Smooth muscle cell (in vitro differentiated cells): ENCODE measurements around the gene EMCN. TPM values are rescaled to one million over a fixed set of nuclear protein-coding genes. Genes with fewer than 3 reads are reported as not detected.
"Not testable (repeated sequence)": the region's sequence is repeated elsewhere in the genome, so short reads cannot be mapped to it uniquely, and the experiment has no call there.

Source experiments
- DNase-seq: peaks from one replicate; lab custom pipeline; 2025; ENCODE audit not compliant: unreplicated experiment; lab: John Stamatoyannopoulos, UW
- H2AFZ ChIP-seq: fragments of 200-600 bp; sonication (generic); 2 replicates; pipeline ENCODE4 v1.6.0; 2016; ENCODE audit warnings: antibody characterized with exemption, low read depth, mild to moderate bottlenecking
- H3F3A ChIP-seq: fragments of 200-600 bp; sonication (generic); 2 replicates; pipeline ENCODE4 v1.6.0; 2017; ENCODE audit warnings: antibody characterized with exemption, low read depth
- H3K27ac ChIP-seq: fragments of 200-600 bp; sonication (generic); 2 replicates; pipeline ENCODE4 v1.5.1; 2016; ENCODE audit warnings: low read depth, mild to moderate bottlenecking
- H3K27me3 ChIP-seq: fragments of 200-600 bp; sonication (generic); 2 replicates; pipeline ENCODE4 v1.6.1; 2016; ENCODE audit warnings: low read depth, mild to moderate bottlenecking
- H3K36me3 ChIP-seq: fragments of 200-600 bp; sonication (generic); 2 replicates; pipeline ENCODE4 v1.5.1; 2016; ENCODE audit warnings: low read depth
- H3K4me1 ChIP-seq: fragments of 200-600 bp; sonication (generic); 2 replicates; pipeline ENCODE4 v1.5.1; 2016; ENCODE audit warnings: low read depth
- H3K4me2 ChIP-seq: fragments of 200-600 bp; sonication (generic); 2 replicates; pipeline ENCODE4 v1.6.0; 2016; ENCODE audit warnings: mild to moderate bottlenecking
- H3K4me3 ChIP-seq: fragments of 200-600 bp; sonication (generic); 2 replicates; pipeline ENCODE4 v1.5.1; 2016; ENCODE audit warnings: mild to moderate bottlenecking
- H3K79me2 ChIP-seq: fragments of 200-600 bp; sonication (generic); 2 replicates; pipeline ENCODE4 v1.6.0; 2016; ENCODE audit warnings: low read depth, mild to moderate bottlenecking
- H3K9ac ChIP-seq: fragments of 200-600 bp; sonication (generic); 2 replicates; pipeline ENCODE4 v1.6.0; 2016; ENCODE audit warnings: low read depth
- H3K9me3 ChIP-seq: fragments of 200-600 bp; sonication (generic); replicated peaks from 2 replicates; pipeline ENCODE4 v1.5.1; 2016; ENCODE audit warnings: low read depth
- H4K20me1 ChIP-seq: fragments of 200-600 bp; sonication (generic); 2 replicates; pipeline ENCODE4 v1.6.0; 2016; ENCODE audit warnings: low read depth
- WGBS: methylation state at CpG from one replicate; pipeline ENCODE4 v1.1.7; 2016; ENCODE audit warnings: low lambda C conversion rate; 5-methylcytosine and 5-hydroxymethylcytosine counted together
- polyA plus RNA-seq: library from polyadenylated mRNA; unstranded; fragments of >200 nt; fragmentation: Nextera tagmentation; extraction: Ambion mirVana; gene quantifications from 2 replicates; pipeline ENCODE4 v1.2.1, GENCODE V29; 2016
- total RNA-seq: library from RNA; depleted of rRNA; stranded (reverse); fragments of >200 nt; gene quantifications from 2 replicates; pipeline ENCODE4 v1.2.3, GENCODE V29; 2014
- TF ChIP-seq, protein P1 (sequence below): fragments of 200-600 bp; sonication (generic); IDR thresholded peaks from 2 replicates; pipeline ENCODE4 v1.5.1; 2017; ENCODE audit warnings: borderline replicate concordance, mild to moderate bottlenecking, antibody characterized with exemption; ENCODE audit not compliant: insufficient read depth, poor library complexity, severe bottlenecking

The EMCN gene
- total and polyA plus RNA-seq, 2 experiments from 2014 or later = not detected

DNA sequence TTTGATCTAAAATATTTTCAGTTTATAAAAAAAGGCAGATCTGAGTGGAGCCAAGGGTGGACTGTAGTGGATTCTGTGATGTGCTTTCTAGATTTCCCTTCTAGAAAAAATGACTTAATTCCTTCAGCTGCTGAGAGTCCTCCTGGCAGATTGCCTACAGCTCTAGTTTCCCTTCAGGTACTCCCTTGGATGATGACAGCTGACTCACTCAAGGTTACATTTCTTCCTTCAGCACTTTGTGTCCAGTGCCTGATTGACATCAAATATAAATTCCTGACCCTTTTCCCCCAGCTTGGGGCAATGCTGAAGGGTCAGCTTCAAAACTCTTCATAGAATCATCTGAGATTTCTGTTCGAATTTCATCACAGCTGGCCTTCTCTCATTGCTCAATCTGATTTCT, 161.7 kb downstream of the EMCN start:
- no peaks in the 10 kb centered on the region for H4K20me1 ChIP-seq
- H3F3A ChIP-seq = no peaks in the 10 kb centered on the region
- H3K4me3 ChIP-seq = no peak overlapping the region
- H3K27ac ChIP-seq = no peak overlapping the region
- WGBS = 53% methylated on average over 1 of the region's 1 CpG
- H3K9me3 ChIP-seq = no peaks in the 10 kb centered on the region
- H3K79me2 ChIP-seq = no peaks in the 10 kb centered on the region
- H3K36me3 ChIP-seq = no peaks in the 10 kb centered on the region
- TF ChIP-seq, protein P1, sequence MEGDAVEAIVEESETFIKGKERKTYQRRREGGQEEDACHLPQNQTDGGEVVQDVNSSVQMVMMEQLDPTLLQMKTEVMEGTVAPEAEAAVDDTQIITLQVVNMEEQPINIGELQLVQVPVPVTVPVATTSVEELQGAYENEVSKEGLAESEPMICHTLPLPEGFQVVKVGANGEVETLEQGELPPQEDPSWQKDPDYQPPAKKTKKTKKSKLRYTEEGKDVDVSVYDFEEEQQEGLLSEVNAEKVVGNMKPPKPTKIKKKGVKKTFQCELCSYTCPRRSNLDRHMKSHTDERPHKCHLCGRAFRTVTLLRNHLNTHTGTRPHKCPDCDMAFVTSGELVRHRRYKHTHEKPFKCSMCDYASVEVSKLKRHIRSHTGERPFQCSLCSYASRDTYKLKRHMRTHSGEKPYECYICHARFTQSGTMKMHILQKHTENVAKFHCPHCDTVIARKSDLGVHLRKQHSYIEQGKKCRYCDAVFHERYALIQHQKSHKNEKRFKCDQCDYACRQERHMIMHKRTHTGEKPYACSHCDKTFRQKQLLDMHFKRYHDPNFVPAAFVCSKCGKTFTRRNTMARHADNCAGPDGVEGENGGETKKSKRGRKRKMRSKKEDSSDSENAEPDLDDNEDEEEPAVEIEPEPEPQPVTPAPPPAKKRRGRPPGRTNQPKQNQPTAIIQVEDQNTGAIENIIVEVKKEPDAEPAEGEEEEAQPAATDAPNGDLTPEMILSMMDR = no peak
- H3K4me1 ChIP-seq = no peaks in the 10 kb centered on the region
- no peaks in the 10 kb centered on the region for H3K27me3 ChIP-seq
- no peak overlapping the region for H2AFZ ChIP-seq
- no peak for DNase-seq
- H3K9ac ChIP-seq = no peak overlapping the region
- H3K4me2 ChIP-seq = no peak overlapping the region

DNA sequence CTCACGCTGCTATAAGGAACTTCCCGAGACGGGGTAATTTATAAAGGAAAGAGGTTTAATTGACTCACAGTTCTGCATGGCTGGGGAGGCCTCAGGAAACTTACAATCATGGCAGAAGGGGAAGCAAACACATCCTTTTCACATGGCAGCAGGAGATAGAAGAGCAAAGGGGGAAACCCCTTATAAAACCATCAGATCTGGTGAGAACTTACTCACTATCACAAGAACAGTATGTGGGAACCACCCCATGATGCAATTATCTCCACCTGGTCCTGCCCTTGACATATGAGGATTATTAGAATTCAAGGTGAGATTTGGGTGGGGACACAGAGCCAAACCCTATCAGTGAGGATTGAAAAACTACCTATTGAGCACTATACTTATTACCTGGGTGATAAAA, 165.5 kb downstream of the EMCN start:
- not testable (repeated sequence) for H4K20me1 ChIP-seq, H3K36me3 ChIP-seq, H3K79me2 ChIP-seq, H3K4me3 ChIP-seq, H3F3A ChIP-seq, H3K4me2 ChIP-seq, H3K4me1 ChIP-seq, H3K27ac ChIP-seq, DNase-seq, H3K27me3 ChIP-seq, H3K9ac ChIP-seq, H3K9me3 ChIP-seq, H2AFZ ChIP-seq
- WGBS = 65% methylated on average over 3 of the region's 3 CpGs

DNA sequence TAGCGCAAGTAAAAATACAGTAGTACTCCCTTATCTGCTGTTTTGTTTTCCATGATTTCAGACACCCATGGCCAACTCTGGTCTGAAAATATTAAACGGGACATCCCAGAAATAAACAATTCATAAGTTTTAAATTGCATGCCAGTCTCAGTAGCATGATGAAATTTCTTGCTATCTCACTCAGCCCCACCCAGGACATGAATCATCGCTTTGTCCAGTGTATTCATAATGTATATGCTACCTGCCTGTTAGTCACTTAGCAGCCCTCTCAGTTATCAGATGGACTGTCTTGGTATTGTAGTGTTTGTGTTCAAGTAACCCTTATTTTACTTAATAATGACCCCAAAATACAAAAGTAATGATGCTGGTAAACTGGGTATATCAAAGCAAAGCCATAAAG, 169.3 kb downstream of the EMCN start:
- TF ChIP-seq, protein P1 = no peak
- DNase-seq = no peak
- Histone ChIP-seq H3K4me3 (no peak overlapping the region), H3K9ac (peak overlapping the region; percentile 25), H3K27me3 (no peaks in the 10 kb centered on the region), H3K4me1 (no peaks in the 10 kb centered on the region), H3K27ac (peak overlapping the region; percentile 63), H3K79me2 (no peaks in the 10 kb centered on the region), H4K20me1 (no peaks in the 10 kb centered on the region), H3K9me3 (no peaks in the 10 kb centered on the region), H3K36me3 (no peaks in the 10 kb centered on the region), H3F3A (no peaks in the 10 kb centered on the region), H3K4me2 (peak overlapping the region; percentile 18), H2AFZ (no peak overlapping the region)
- 41% methylated on average over 3 of the region's 3 CpGs for WGBS

DNA sequence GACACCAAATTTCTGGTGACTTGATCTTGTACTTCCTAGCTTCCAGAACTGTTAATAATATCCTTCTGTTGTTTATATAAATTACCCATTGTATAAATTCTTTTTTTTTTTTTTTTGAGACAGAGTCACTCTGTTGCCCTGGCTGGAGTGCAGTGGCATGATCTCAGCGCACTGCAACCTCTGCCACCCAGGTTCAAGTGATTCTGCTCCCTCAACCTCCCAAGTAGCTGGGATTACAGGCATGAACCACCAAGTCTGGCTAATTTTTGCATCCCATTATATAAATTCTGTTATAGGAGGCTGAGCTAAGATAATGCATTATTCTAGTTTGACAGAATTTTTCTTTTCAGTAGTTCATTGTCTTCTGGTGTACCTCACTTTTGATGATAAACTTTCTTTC, 170.6 kb downstream of the EMCN start:
- H3K27me3 ChIP-seq = no peaks in the 10 kb centered on the region
- H3K4me1 ChIP-seq = no peaks in the 10 kb centered on the region
- no peak for DNase-seq
- H4K20me1 ChIP-seq = no peaks in the 10 kb centered on the region
- H3K4me3 ChIP-seq = no peak overlapping the region
- no peak overlapping the region for H3K27ac ChIP-seq
- no peak overlapping the region for H3K4me2 ChIP-seq
- WGBS = 0% methylated on average over 1 of the region's 1 CpG
- H3K9ac ChIP-seq = no peak overlapping the region
- H3K79me2 ChIP-seq = no peaks in the 10 kb centered on the region
- H3F3A ChIP-seq = no peaks in the 10 kb centered on the region
- no peak overlapping the region for H2AFZ ChIP-seq
- H3K9me3 ChIP-seq = no peaks in the 10 kb centered on the region
- TF ChIP-seq, protein P1 = no peak
- H3K36me3 ChIP-seq = no peaks in the 10 kb centered on the region
